K562 (cell line): Measurements from ENCODE around the gene TMEM203. TPM values are rescaled to one million over a fixed set of nuclear protein-coding genes. Genes with fewer than 3 reads are reported as not detected.
A peak's percentile ranks its signal among the peaks of the same experiment; 100 is the strongest.

Experiments used
- ATF4 ChIP-seq: fragments of 450-650 bp; formaldehyde crosslinking; IDR thresholded peaks from 2 replicates; pipeline ENCODE4 v1.4.0; 2022; ENCODE audit warnings: mild to moderate bottlenecking, moderate library complexity
- CEBPZ ChIP-seq: fragments of 150-350 bp; IDR thresholded peaks from 2 replicates; pipeline ENCODE4 v1.6.1; 2014; ENCODE audit warnings: low read depth, mild to moderate bottlenecking, low read length, borderline replicate concordance
- CHCHD3 ChIP-seq: fragments of 250-450 bp; sonication (Bioruptor Pico); IDR thresholded peaks from 2 replicates; pipeline ENCODE4 v2.1.2; 2022; ENCODE audit warnings: mild to moderate bottlenecking
- CREB3 ChIP-seq: fragments of 450-650 bp; conservative IDR thresholded peaks from 2 replicates; pipeline ENCODE4 v1.6.1; 2016; ENCODE audit warnings: missing genetic modification characterization, low read depth, mild to moderate bottlenecking, missing compliant biosample characterization, moderate library complexity
- ELK3 ChIP-seq: fragments of 450-650 bp; formaldehyde crosslinking; IDR thresholded peaks from 2 replicates; pipeline ENCODE4 v1.4.0; 2020; ENCODE audit warnings: mild to moderate bottlenecking
- ETV1 ChIP-seq: fragments of 450-650 bp; conservative IDR thresholded peaks from 2 replicates; pipeline ENCODE4 v1.6.1; 2016; ENCODE audit warnings: missing genetic modification characterization, control low read depth, low read depth, missing compliant biosample characterization
- KLF16 ChIP-seq: IDR thresholded peaks from 2 replicates; pipeline ENCODE4 v1.6.1; 2016; ENCODE audit warnings: antibody characterized with exemption
- MBD2 ChIP-seq: sonication (generic); IDR thresholded peaks from 2 replicates; pipeline ENCODE4 v1.6.1; 2016; ENCODE audit warnings: low read depth, borderline replicate concordance
- MXD1 ChIP-seq: fragments of 250-450 bp; sonication (Bioruptor Pico); IDR thresholded peaks from 2 replicates; pipeline ENCODE4 v1.8.0; 2021; ENCODE audit warnings: borderline replicate concordance, mild to moderate bottlenecking, moderate library complexity; ENCODE audit not compliant: poor library complexity, severe bottlenecking
- SOX6 ChIP-seq: fragments of 450-650 bp; IDR thresholded peaks from 2 replicates; pipeline ENCODE4 v1.6.1; 2014; ENCODE audit warnings: mild to moderate bottlenecking
- SRSF9 ChIP-seq: fragments of 200-400 bp; formaldehyde crosslinking; IDR thresholded peaks from 2 replicates; pipeline ENCODE4 v1.6.1; 2017; ENCODE audit warnings: low read depth, low read length, borderline replicate concordance
- TAL1 ChIP-seq: fragments of 450-650 bp; IDR thresholded peaks from 2 replicates; pipeline ENCODE4 v1.6.1; 2016; ENCODE audit warnings: mild to moderate bottlenecking
- ZBTB1 ChIP-seq: sonication (generic); formaldehyde crosslinking; IDR thresholded peaks from 2 replicates; pipeline ENCODE4 v1.8.1; 2023; ENCODE audit warnings: missing genetic modification reagents, low read depth, mild to moderate bottlenecking, borderline replicate concordance
- ZBTB49 ChIP-seq: sonication (generic); formaldehyde crosslinking; IDR thresholded peaks from 2 replicates; pipeline ENCODE4 v1.8.0; 2022; ENCODE audit warnings: missing genetic modification reagents, mild to moderate bottlenecking, borderline replicate concordance
- ZNF347 ChIP-seq: fragments of 450-650 bp; formaldehyde crosslinking; IDR thresholded peaks from 2 replicates; pipeline ENCODE4 v1.4.0; 2020; ENCODE audit warnings: low read depth, mild to moderate bottlenecking, moderate library complexity
- ZNF551 ChIP-seq: fragments of 250-450 bp; sonication (Bioruptor Pico); IDR thresholded peaks from 2 replicates; pipeline ENCODE4 v1.5.0; 2021; ENCODE audit warnings: mild to moderate bottlenecking, moderate library complexity
- ZNF584 ChIP-seq: fragments of 200-800 bp; sonication (Bioruptor generic); IDR thresholded peaks from 2 replicates; pipeline ENCODE4 v1.6.1; 2016; ENCODE audit warnings: low read depth, mild to moderate bottlenecking, missing genetic modification characterization, missing compliant biosample characterization
- polyA plus RNA-seq, 8 experiments: library from polyadenylated mRNA; depleted of rRNA in 4 of 8; stranded (reverse) in 5 of 8; unstranded in 3 of 8; fragments of >200 nt; fragmentation: Nextera tagmentation in 2 of 8; fragmentation: Illumina TruSeq in 1 of 8; extraction: Ambion mirVana in 2 of 8; extraction: Trizol in 1 of 8; gene quantifications; 2 replicates each; pipeline versions ENCODE4 v1.2.1 to v1.2.3, GENCODE V29; 2011 to 2014; ENCODE audit warnings: inconsistent platforms in 1 of 8, missing spikeins in 1 of 8
- total RNA-seq, 7 experiments: library from RNA; depleted of rRNA in 6 of 7; stranded (reverse); fragments of >200 nt in 6 of 7; fragmentation: Illumina TruSeq in 2 of 7; extraction: Trizol in 2 of 7; gene quantifications; 2 replicates each; pipeline versions ENCODE4 v1.2.1 to v1.2.3, GENCODE V29; 2011 to 2021; ENCODE audit warnings: low replicate concordance in 1 of 7

The TMEM203 gene
- total and polyA plus RNA-seq, 9 of the 15 experiments (the other 6 are each of a cell fraction or from before 2014, with no cell fraction given) = 8.8 to 59.5 (median 37.6) TPM

- no peak for TF ChIP-seq CEBPZ
- no peak for TF ChIP-seq ZBTB49 (CRISPR knock-in tag)
- no peak for TF ChIP-seq TAL1
- no peak for TF ChIP-seq SRSF9
- 0 out of 2 replicates have a peak, but pooled peaks have one; percentile 6 for TF ChIP-seq ZBTB1 (CRISPR knock-in tag)
- no peak for TF ChIP-seq CHCHD3 (CRISPR knock-in tag)
- no peak for TF ChIP-seq MXD1 (CRISPR knock-in tag)
- TF ChIP-seq ETV1 = no peak
- no peak for TF ChIP-seq ZNF584
- no peak for TF ChIP-seq SOX6
- no peak for TF ChIP-seq ZNF551
- no peak for TF ChIP-seq MBD2
- no peak for TF ChIP-seq ATF4 (CRISPR knock-in tag)
- no peak for TF ChIP-seq ZNF347 (CRISPR knock-in tag)
- no peak for TF ChIP-seq KLF16
- TF ChIP-seq ELK3 = no peak
- no peak for TF ChIP-seq CREB3 (tag)
Measured at GRCh38 chr9:137223078-137223970, 17.9 kb upstream of the TMEM203 start (continued).
